K562 (cell line): ENCODE results near the gene GPR171. TPM values are rescaled to one million over a fixed set of nuclear protein-coding genes. Genes with fewer than 3 reads are reported as not detected.

ENCODE experiments used
- ATAC-seq: fragments of 200-7000 bp; cut with Tn5 transposase; 3 replicates; pipeline ENCODE4 v1.9.1; 2020; ENCODE audit warnings: moderate library complexity
- BruUV-seq: library from RNA; stranded (reverse); fragments of 400-500 nt; replicated peaks from 2 replicates; lab custom pipeline; 2021; lab: Mats Ljungman, UMichigan
- CTCF ChIA-PET: fragments of 300-600 bp; formaldehyde crosslinking; extraction: SDS; loops from one replicate; lab custom pipeline; 2021; ENCODE audit warnings: low intra/inter-chr PET ratio; lab: Yijun Ruan, JAX
- POLR2A ChIA-PET: fragments of 300-600, 350-650 bp; sonication (Branson Sonifier 250); formaldehyde crosslinking; extraction: SDS; loops from one replicate; lab custom pipeline; 2021; ENCODE audit warnings: antibody characterized with exemption, inconsistent platforms; lab: Yijun Ruan, JAX
- DNase-seq, 4 experiments: peaks; one replicate each; pipeline versions ENCODE4 v3.0.0 to v3.0.0-alpha.2; 2011 to 2018; ENCODE audit warnings: low spot score in 3 of 4, mixed read lengths in 3 of 4; ENCODE audit errors: extremely low read depth in 1 of 4
- FAIRE-seq: peaks from 2 replicates; lab custom pipeline; 2011; peaks lifted over from hg19 to GRCh38; lab: Jason Lieb, UNC
- H2AFZ ChIP-seq: 2 replicates; pipeline ENCODE4 v1.6.0; 2011; ENCODE audit warnings: low read depth, low read length, control low read depth, inconsistent platforms
- H3K27ac ChIP-seq: fragments of 200-600 bp; 3 replicates; pipeline ENCODE4 v1.8.0; 2011; ENCODE audit warnings: low read depth, mild to moderate bottlenecking, control low read depth, inconsistent platforms, low read length, moderate library complexity, mixed read lengths; ENCODE audit errors: extremely low read depth
- H3K27me3 ChIP-seq, 2 experiments: fragments of 300-600 bp in 1 of 2; 2 replicates in 1 of 2; 3 replicates in 1 of 2; pipeline versions ENCODE4 v1.6.0 to v1.8.0; 2011; ENCODE audit warnings: inconsistent platforms in 2 of 2, low read length in 2 of 2, mild to moderate bottlenecking in 1 of 2, mixed read lengths in 1 of 2, moderate library complexity in 1 of 2; ENCODE audit not compliant: control insufficient read depth in 2 of 2, insufficient read depth in 2 of 2
- H3K36me3 ChIP-seq: fragments of 300-600 bp; 3 replicates; pipeline ENCODE4 v1.8.0; 2011; ENCODE audit warnings: mild to moderate bottlenecking, low read length, inconsistent platforms; ENCODE audit not compliant: control insufficient read depth, insufficient read depth
- H3K4me1 ChIP-seq, 2 experiments: fragments of 200-600 bp in 1 of 2; replicated peaks in 1 of 2; 2 replicates in 1 of 2; 3 replicates in 1 of 2; pipeline versions ENCODE4 v1.5.1 to v1.8.0; 2011; ENCODE audit warnings: inconsistent platforms in 2 of 2, low read length in 2 of 2, mild to moderate bottlenecking in 1 of 2, mixed read lengths in 1 of 2, moderate library complexity in 1 of 2; ENCODE audit not compliant: control insufficient read depth in 2 of 2, insufficient read depth in 2 of 2
- H3K4me2 ChIP-seq: 2 replicates; pipeline ENCODE4 v1.6.1; 2011; ENCODE audit warnings: low read length, control low read depth, inconsistent platforms, mixed read lengths; ENCODE audit not compliant: insufficient read depth
- H3K4me3 ChIP-seq: fragments of 200-600 bp; sonication (generic), shearing (Covaris generic); 2 replicates; pipeline ENCODE4 v1.5.1; 2016; ENCODE audit warnings: control low read depth, inconsistent platforms
- H3K79me2 ChIP-seq: fragments of 200-600 bp; 3 replicates; pipeline ENCODE4 v1.8.0; 2011; ENCODE audit warnings: low read length, inconsistent platforms; ENCODE audit not compliant: control insufficient read depth, insufficient read depth
- H3K9ac ChIP-seq, 2 experiments: 2 replicates each; pipeline versions ENCODE4 v1.6.0 to v1.6.1; 2011; ENCODE audit warnings: low read depth in 2 of 2, low read length in 2 of 2, control low read depth in 1 of 2, inconsistent platforms in 1 of 2, mild to moderate bottlenecking in 1 of 2, mixed read lengths in 1 of 2; ENCODE audit not compliant: insufficient read depth in 1 of 2
- H3K9me1 ChIP-seq: one replicate; pipeline ENCODE4 v1.6.0; 2011; ENCODE audit warnings: inconsistent platforms, mild to moderate bottlenecking, low read length, moderate library complexity; ENCODE audit not compliant: control insufficient read depth, insufficient read depth
- H3K9me3 ChIP-seq: replicated peaks from 2 replicates; pipeline ENCODE4 v1.5.1; 2011; ENCODE audit warnings: low read depth, low read length, inconsistent platforms; ENCODE audit not compliant: control insufficient read depth, insufficient read depth
- H4K20me1 ChIP-seq: replicated peaks from 2 replicates; pipeline ENCODE4 v1.6.1; 2011; ENCODE audit warnings: low read length, inconsistent platforms, mixed read lengths; ENCODE audit not compliant: control insufficient read depth, insufficient read depth
- ARID3A ChIP-seq: IDR thresholded peaks from 2 replicates; pipeline ENCODE4 v1.6.1; 2012; ENCODE audit warnings: low read depth, low read length, improper control_type of control experiment, borderline replicate concordance
- CREB1 ChIP-seq, 2 experiments: sonication (generic) in 1 of 2; formaldehyde crosslinking in 1 of 2; IDR thresholded peaks; 2 replicates each; pipeline versions ENCODE4 v1.6.1 to v1.8.0; 2012 to 2022; ENCODE audit warnings: inconsistent platforms in 1 of 2, mild to moderate bottlenecking in 1 of 2, missing genetic modification reagents in 1 of 2, moderate library complexity in 1 of 2
- CREB5 ChIP-seq: fragments of 250-450 bp; sonication (Bioruptor Pico); IDR thresholded peaks from 2 replicates; pipeline ENCODE4 v1.5.0; 2020; ENCODE audit warnings: mild to moderate bottlenecking
- CTCF ChIP-seq, 3 experiments: IDR thresholded peaks in 2 of 3; conservative IDR thresholded peaks in 1 of 3; 2 replicates each; pipeline ENCODE4 v1.5.1; 2011 to 2012; ENCODE audit warnings: low read length in 3 of 3, mild to moderate bottlenecking in 3 of 3, control low read depth in 2 of 3, improper control_type of control experiment in 1 of 3, inconsistent platforms in 1 of 3, low read depth in 1 of 3, mixed read lengths in 1 of 3, moderate library complexity in 1 of 3; ENCODE audit not compliant: insufficient read depth in 2 of 3
- CTCFL ChIP-seq: IDR thresholded peaks from 2 replicates; pipeline ENCODE4 v1.6.1; 2011; ENCODE audit warnings: borderline replicate concordance, low read depth, mild to moderate bottlenecking, moderate library complexity, low read length; ENCODE audit not compliant: insufficient read depth, poor library complexity, severe bottlenecking
- KLF10 ChIP-seq: fragments of 250-450 bp; sonication (Bioruptor Pico); IDR thresholded peaks from 2 replicates; pipeline ENCODE4 v1.6.1; 2021; ENCODE audit warnings: matching md5 sums
- NR2C1 ChIP-seq, 2 experiments: fragments of 450-650 bp; IDR thresholded peaks; 2 replicates each; pipeline ENCODE4 v1.6.1; 2017; ENCODE audit warnings: mild to moderate bottlenecking in 2 of 2, antibody characterized with exemption in 1 of 2, inconsistent platforms in 1 of 2, missing compliant biosample characterization in 1 of 2, missing genetic modification characterization in 1 of 2
- SMARCC2 ChIP-seq: fragments of 450-650 bp; IDR thresholded peaks from 2 replicates; pipeline ENCODE4 v1.6.1; 2017; ENCODE audit warnings: antibody characterized with exemption, moderate library complexity, mild to moderate bottlenecking, low read depth
- ZNF277 ChIP-seq: fragments of 250-450 bp; sonication (Bioruptor Pico); IDR thresholded peaks from 2 replicates; pipeline ENCODE4 v1.8.0; 2022; ENCODE audit warnings: inconsistent platforms, mild to moderate bottlenecking, moderate library complexity, borderline replicate concordance
- WGBS: fragments of 100-300 bp; shearing (Covaris generic); methylation state at CpG from one replicate; pipeline ENCODE4 v1.1.6; 2016; ENCODE audit warnings: low coverage, mixed read lengths; ENCODE audit not compliant: insufficient coverage; ENCODE audit errors: missing lambda C conversion rate; 5-methylcytosine and 5-hydroxymethylcytosine counted together
- in situ Hi-C: fragments of 300-500 bp; cut with MboI; formaldehyde crosslinking; loops from 4 replicates; pipeline ENCODE4 v1.15.0; 2018; ENCODE audit warnings: inconsistent platforms, mixed read lengths
- intact Hi-C: fragments of 100-400 bp; cut with micrococcal nuclease; formaldehyde crosslinking; loops from 2 replicates; pipeline ENCODE4 v1.14.2; 2022
- polyA plus RNA-seq, 8 experiments: library from polyadenylated mRNA; depleted of rRNA in 4 of 8; stranded (reverse) in 5 of 8; unstranded in 3 of 8; fragments of >200 nt; fragmentation: Nextera tagmentation in 2 of 8; fragmentation: Illumina TruSeq in 1 of 8; extraction: Ambion mirVana in 2 of 8; extraction: Trizol in 1 of 8; gene quantifications; 2 replicates each; pipeline versions ENCODE4 v1.2.1 to v1.2.3, GENCODE V29; 2011 to 2014; ENCODE audit warnings: inconsistent platforms in 1 of 8, missing spikeins in 1 of 8
- total RNA-seq, 7 experiments: library from RNA; depleted of rRNA in 6 of 7; stranded (reverse); fragments of >200 nt in 6 of 7; fragmentation: Illumina TruSeq in 2 of 7; extraction: Trizol in 2 of 7; gene quantifications; 2 replicates each; pipeline versions ENCODE4 v1.2.1 to v1.2.3, GENCODE V29; 2011 to 2021; ENCODE audit warnings: low replicate concordance in 1 of 7

Gene GPR171
- total and polyA plus RNA-seq, 9 of the 15 experiments (the other 6 are each of a cell fraction or from before 2014, with no cell fraction given), result not detected

GRCh38 chr3:151165226-151165625 lies 37.8 kb downstream of the GPR171 start:
- FAIRE-seq (no peak), DNase-seq (no peak), ATAC-seq (no peak)
- Histone ChIP-seq H3K9me3 (no peaks in the 10 kb centered on the region), H3K4me2 (no peak overlapping the region), H3K4me1 (no peaks in the 10 kb centered on the region), H2AFZ (no peak overlapping the region), H3K9ac (no peak overlapping the region), H3K36me3 (no peaks in the 10 kb centered on the region), H3K79me2 (no peaks in the 10 kb centered on the region), H3K4me3 (no peak overlapping the region), H3K27me3 (peaks cover 4 to 6% of the 10 kb centered on the region in 2 experiments; a peak in 2 of 5 replicates), H3K9me1 (no peaks in the 10 kb centered on the region), H4K20me1 (no peaks in the 10 kb centered on the region), H3K27ac (no peak overlapping the region)
- CTCF ChIA-PET, result interaction anchor here (0.6 kb wide), 1 partner anchor 71 kb away, joined by 7 read pairs; no protein-coding TSS in a partner anchor
- no TSS peak for BruUV-seq
- POLR2A ChIA-PET, result no interaction called here
- intact Hi-C loops, result loop anchor here (10.0 kb wide), 1 partner anchor 750 kb away; no protein-coding TSS in a partner anchor
- in situ Hi-C loops, result loop anchor here (10.0 kb wide), 1 partner anchor 120 kb away; no protein-coding TSS in a partner anchor
- WGBS, result under 1% methylated on average over 7 of the region's 7 CpGs
- TF ChIP-seq NR2C1 (IDR thresholded peaks at IDR 0.05), result no peak
- no peak for TF ChIP-seq NR2C1 (tag; IDR thresholded peaks at IDR 0.05)
- TF ChIP-seq ZNF277 (CRISPR knock-in tag), result no peak
- no peak for TF ChIP-seq CREB1 (IDR thresholded peaks at IDR 0.05)
- TF ChIP-seq CREB1 (CRISPR knock-in tag; IDR thresholded peaks at IDR 0.05), result no peak
- no peak for TF ChIP-seq KLF10 (CRISPR knock-in tag)
- no peak for TF ChIP-seq CREB5
- TF ChIP-seq CTCFL, result no peak
- no peak for TF ChIP-seq SMARCC2
- TF ChIP-seq ARID3A, result no peak
- no peak for TF ChIP-seq CTCF (IDR thresholded peaks at IDR 0.05 in 2 of 3, conservative IDR thresholded peaks at IDR 0.05 in 1 of 3; ENCODE audit: insufficient read depth in 2 of 3, low read depth in 1 of 3, low read length in 3 of 3)
